Measurements from ENCODE around the gene SPATA21. TPM values are rescaled to one million over a fixed set of nuclear protein-coding genes. Genes with fewer than 3 reads are reported as not detected.

SPATA21 gene
- polyA plus RNA-seq, 10 donors: 0.12 to 0.86 (median 0.17) TPM; not detected in 4

- DNase-seq: no peak
These were observed 14.8 kb upstream of the SPATA21 start for GRCh38 chr1:16451841-16452528.

DNA sequence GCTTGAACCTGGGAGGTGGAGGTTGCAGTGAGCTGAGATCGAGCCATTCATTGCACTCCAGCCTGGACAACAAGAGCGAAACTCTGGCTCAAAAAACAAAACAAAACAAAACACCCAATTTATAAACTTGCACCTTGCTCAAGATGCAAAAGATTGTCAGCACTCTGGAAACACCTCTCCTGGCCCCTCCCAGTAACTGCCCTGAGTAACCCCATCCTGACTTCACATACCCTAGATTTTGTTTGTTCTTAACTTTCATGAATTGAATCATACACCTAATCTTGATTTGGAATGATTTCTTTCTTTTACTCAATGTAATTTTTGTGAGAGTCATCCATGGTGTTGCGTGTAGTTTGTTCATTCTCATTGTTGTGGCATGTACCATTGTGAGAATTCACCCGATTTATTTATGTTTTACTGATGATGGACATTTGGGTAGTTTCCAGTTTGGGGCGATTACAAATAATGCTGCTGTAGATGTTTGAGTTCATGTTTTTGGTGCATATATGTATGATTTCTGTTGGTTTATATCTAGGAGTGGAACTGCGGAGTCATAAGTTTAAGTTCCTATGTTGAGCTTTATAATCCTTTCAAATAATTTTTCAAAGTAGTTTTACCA lies 13.7 kb upstream of the SPATA21 start:
- DNase-seq: no peak

DNA sequence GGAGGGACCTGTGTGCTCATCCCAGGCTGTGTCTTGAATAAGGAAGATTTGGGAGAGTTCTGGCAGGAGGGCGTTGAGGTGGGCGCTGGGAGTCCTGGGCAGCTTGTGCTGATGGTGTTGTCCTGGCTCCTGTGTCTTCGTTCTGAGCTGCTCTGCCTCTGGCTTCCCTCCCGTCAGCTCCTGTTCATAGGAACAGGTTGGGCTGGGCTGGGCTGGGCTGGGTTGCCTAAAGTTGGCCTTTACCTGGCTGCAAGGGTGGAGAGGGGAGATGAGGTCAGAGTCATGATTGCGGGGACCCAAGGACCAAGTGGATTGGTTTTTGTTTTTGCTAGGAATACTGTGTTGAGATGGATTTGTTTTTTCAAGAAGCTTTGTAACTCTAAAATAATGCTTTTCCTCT lies 12.4 kb upstream of the SPATA21 start:
- DNase-seq: no peak

- no peak for DNase-seq
These were observed 11.8 kb upstream of the SPATA21 start for GRCh38 chr1:16449065-16449464.

GRCh38 chr1:16447641-16448040 lies 10.4 kb upstream of the SPATA21 start:
- no peak for DNase-seq

- DNase-seq: no peak
These were observed 8.9 kb upstream of the SPATA21 start for GRCh38 chr1:16446116-16446515.

DNA sequence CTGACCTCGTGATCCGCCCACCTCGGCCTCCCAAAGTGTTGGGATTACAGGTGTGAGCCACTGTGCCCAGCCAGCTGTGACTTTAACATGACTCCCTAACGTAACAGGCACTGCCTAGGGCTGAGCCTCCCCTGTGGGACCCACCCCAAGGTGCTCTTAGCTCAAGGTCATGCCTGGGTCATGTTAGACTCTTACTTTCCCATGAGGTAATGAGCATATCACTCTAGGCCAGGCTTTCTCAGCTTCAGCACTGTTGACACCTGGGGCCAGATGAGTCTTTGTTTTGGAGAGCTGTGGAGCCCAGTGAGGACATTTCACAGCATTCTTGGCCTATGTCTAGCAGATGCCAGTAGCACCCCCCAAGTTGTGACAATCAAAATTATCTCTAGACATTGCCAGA lies 7.8 kb upstream of the SPATA21 start:
- no peak for DNase-seq

- no peak for DNase-seq
These were observed 6.9 kb upstream of the SPATA21 start for GRCh38 chr1:16443975-16444770.

GRCh38 chr1:16442941-16443340 lies 5.7 kb upstream of the SPATA21 start:
- DNase-seq: no peak

GRCh38 chr1:16442265-16442664 lies 5.0 kb upstream of the SPATA21 start:
- DNase-seq: no peak

GRCh38 chr1:16441282-16441665 lies 4.0 kb upstream of the SPATA21 start:
- DNase-seq: no peak

DNA sequence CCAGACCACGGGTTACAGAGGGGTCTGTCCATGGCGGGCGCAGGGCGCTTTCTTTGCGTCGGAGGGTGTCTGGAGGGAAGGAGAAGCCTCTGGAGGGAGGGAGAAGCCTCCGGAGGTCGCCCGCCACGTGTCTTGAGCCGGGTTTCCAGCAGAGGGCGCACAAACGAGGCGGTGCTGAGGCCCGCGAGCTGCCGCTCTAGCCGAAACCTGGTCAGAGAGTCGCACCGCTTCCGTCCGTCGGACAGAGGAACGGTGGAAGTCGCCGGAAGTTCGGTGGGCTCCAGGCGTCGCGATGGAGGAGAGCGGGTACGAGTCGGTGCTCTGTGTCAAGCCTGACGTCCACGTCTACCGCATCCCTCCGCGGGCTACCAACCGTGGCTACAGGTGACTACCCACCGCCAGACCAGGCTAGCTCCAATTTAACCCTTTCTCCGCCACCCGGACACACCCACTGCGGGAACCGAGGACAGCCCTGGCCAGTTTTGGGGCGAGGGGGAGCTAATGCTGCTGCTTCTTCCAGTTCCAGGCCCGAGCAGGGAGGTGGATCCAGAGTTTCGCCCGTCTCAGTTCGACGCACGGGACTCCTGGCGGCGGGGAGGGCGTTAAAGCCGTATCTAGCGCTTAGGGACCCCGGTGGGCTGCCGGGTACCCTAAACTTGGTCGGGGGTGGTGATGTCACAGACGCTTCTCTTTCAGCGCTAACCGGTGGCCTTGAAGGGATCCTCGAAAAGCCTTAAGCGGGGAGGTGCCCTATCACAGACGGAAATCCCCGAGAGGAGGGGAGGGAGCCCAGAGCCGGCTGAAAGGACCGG lies 3.5 kb upstream of the SPATA21 start, which contains the start of gene NECAP2:
NECAP2 (plus strand) TSS at position 255 of the 812 bp plus-strand sequence; CDS start at position 293, 38 bp downstream.
- peak; percentile 91 to 97 (median 95) for DNase-seq

DNA sequence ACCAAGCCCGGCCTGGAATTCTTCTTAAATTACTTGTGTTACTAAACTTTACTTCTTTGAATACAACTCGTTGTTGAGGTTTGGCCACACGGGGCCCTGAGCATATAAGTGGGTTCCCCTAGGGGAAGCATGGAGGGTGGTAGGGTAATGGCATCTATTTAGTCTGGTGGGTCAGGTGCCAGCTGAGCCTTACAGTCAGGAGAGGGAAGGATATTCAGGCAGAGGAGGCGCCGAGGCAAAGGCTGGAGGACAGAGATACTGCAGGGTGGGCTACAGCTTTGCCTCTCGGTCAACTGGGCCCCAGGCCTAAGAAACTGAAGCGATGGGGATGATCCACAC lies 2.9 kb upstream of the SPATA21 start:
- no peak for DNase-seq

DNA sequence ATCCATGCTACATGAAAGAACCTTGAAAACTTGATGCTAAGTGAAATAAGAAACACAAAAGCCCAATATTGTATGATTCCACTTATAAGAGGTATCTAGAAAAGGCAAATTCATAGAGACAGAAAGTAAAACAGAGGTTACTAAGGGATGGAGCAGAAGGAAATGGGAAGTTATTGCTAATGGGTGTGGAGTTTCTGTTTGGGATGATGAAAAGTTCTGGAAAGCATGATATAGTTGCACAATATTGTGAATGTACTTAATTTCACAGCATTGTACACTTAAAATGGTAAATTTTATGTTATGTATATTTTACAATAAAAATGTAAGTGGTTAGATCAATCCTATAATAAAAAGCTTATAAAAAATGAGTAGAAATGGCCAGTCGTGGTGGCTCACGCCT lies 1.7 kb upstream of the SPATA21 start:
- no peak for DNase-seq

DNA sequence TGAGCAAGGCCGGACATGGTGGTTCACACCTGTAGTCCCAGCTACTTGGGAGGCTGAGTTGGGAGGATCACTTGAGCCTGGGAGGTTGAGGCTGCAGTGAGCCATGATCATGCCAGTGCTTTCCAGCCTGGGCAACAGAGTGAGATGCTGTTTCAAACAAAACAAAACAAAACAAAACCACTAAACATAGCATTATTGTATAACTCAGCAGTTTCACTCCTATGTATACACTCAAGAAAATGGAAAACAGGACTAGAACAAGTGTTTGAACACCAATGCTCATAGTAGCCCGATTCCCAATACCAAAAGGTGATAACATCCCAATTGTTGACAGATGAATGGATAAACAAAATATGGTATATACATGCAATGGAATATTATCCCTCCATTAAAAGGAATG lies 1.3 kb upstream of the SPATA21 start:
- no peak for DNase-seq

DNA sequence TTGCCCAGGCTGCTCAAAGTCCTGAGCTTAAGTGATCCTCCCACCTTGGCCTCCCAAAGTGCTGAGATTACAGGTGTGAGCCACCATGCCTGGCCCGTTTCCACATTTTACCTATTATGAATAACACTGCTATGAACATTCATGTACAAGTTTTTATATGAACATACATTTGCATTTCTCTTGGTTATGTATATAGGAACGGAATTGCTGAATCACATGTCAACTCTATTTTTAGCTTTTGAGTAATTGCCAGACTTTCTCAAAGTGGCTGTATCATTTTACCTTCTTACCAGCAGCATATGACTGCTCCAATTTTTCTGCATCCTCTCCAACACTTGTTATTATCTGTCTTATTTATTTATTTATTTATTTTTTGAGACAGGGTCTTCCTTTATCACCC lies 2.7 kb downstream of the SPATA21 start:
- DNase-seq: no peak

DNA sequence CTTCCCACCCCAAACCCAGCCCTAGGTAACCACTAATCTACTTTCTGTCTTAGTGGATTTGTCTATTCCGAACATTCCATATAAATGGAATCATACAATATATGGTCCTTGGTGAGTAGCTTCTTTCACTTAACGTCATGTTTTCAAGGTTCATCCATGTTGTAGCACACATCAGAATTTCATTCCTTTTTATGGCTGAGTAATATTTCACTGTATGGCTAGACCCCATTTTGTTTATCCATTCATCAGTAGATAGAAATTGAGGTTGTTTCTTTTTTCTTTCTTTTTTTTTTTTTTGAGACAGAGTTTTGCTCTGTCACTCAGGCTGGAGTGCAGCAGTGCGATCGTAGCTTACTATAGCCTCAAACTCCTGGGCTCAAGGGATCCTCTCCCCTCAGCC lies 3.2 kb downstream of the SPATA21 start:
- DNase-seq: no peak

- DNase-seq: peak in 1 of 3 donors; percentile 24
These were observed 4.2 kb downstream of the SPATA21 start for GRCh38 chr1:16433030-16433429.

- no peak for DNase-seq
These were observed 6.6 kb downstream of the SPATA21 start for GRCh38 chr1:16430606-16431005.

- DNase-seq: no peak
These were observed 11.8 kb downstream of the SPATA21 start for GRCh38 chr1:16425125-16426025.

GRCh38 chr1:16422041-16422440 lies 15.2 kb downstream of the SPATA21 start:
- DNase-seq: no peak

All from muscle of back (tissue), 11 donors.